Rectal smooth muscle tissue (tissue), 1 donor: ENCODE measurements around the gene PPP2R1B.
"Not testable (repeated sequence)": the region's sequence is repeated elsewhere in the genome, so short reads cannot be mapped to it uniquely, and the experiment has no call there.

Experiments used
- H3K27ac ChIP-seq: one replicate; pipeline ENCODE4 v1.7.0; 2013; ENCODE audit warnings: low read depth, low read length, inconsistent platforms
- H3K27me3 ChIP-seq: one replicate; pipeline ENCODE4 v1.7.0; 2013; ENCODE audit warnings: low read length; ENCODE audit not compliant: control insufficient read depth, insufficient read depth
- H3K36me3 ChIP-seq: one replicate; pipeline ENCODE4 v1.7.0; 2013; ENCODE audit warnings: low read length; ENCODE audit not compliant: control insufficient read depth, insufficient read depth
- H3K4me1 ChIP-seq: one replicate; pipeline ENCODE4 v1.7.0; 2013; ENCODE audit warnings: low read length; ENCODE audit not compliant: control insufficient read depth, insufficient read depth
- H3K4me3 ChIP-seq: one replicate; pipeline ENCODE4 v1.7.0; 2013; ENCODE audit warnings: low read length
- H3K9ac ChIP-seq: one replicate; pipeline ENCODE4 v1.7.0; 2013; ENCODE audit warnings: low read length

PPP2R1B gene

DNA sequence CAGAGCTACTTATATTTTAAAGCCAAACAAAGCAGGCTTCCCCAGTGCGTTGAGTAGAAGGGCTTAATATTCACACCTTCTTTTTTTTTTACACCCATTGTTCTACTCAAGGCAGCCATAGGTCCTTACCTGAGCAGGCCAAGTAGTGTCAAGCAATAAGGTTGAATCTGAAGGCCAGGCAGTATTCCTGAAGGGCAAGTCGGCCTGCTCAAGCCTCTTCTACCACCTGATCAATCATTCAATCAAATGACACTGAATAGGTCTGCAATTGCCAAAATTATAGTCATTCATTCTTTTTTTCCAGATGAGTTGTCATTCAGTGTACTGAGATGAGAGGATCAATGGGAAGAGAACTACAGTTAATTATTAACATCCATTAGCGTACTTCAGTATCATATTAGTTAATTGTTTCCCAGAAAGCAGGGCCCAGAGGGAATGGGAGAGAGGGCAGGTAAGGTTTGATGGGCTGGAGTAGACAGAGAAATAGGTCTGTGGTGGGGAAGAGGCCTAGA, 11.9 kb upstream of the PPP2R1B start:
- Histone ChIP-seq H3K36me3 (no peaks in the 10 kb centered on the region), H3K9ac (no peak overlapping the region), H3K4me1 (no peaks in the 10 kb centered on the region), H3K27ac (no peak overlapping the region), H3K27me3 (no peaks in the 10 kb centered on the region), H3K4me3 (no peak overlapping the region)

DNA sequence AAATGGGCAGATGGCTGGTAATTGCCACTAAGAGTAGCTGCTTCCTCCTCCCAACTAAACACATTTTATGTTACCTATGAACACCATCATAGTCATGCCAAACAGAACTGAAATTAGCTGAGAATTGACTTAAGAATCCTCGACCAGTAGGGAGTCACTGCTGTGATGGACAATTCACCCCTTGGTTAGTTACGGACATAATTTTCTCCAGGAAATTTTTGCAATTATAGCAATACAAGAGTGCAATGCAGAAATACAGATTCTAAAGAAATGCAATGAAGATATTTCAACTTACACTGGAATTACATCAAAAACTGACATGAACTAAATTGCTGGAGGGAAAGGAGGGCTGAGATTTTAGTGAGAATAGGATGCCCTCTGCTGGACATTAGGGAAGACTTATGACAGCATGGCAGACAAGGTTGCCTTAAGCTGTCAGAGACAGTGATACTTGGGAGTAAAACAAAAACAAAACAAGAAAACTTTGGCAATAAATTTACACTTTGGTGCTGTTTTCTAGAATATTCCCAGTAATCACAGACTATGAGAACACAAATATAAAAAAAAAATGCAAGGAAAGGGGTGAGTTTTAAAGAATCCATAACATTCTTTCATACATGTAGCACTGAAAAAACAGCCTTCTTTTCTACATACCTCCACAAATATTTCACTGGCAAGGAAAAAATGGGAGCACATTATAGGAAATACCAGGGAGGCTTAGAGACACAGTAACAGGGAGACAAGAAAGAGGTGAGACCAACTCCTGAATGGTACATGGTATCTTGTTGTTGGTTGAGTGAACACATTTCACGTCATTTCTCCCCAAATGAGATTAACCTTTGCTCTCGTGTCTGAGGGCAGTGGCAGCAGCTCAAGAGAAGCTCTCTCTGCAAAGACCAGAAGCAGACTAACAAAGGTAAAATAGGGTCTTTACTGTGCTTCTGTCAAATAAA, 11.2 kb upstream of the PPP2R1B start:
- Histone ChIP-seq H3K27me3 (no peaks in the 10 kb centered on the region), H3K36me3 (no peaks in the 10 kb centered on the region), H3K4me1 (no peaks in the 10 kb centered on the region), H3K4me3 (no peak overlapping the region), H3K27ac (no peak overlapping the region), H3K9ac (no peak overlapping the region)

DNA sequence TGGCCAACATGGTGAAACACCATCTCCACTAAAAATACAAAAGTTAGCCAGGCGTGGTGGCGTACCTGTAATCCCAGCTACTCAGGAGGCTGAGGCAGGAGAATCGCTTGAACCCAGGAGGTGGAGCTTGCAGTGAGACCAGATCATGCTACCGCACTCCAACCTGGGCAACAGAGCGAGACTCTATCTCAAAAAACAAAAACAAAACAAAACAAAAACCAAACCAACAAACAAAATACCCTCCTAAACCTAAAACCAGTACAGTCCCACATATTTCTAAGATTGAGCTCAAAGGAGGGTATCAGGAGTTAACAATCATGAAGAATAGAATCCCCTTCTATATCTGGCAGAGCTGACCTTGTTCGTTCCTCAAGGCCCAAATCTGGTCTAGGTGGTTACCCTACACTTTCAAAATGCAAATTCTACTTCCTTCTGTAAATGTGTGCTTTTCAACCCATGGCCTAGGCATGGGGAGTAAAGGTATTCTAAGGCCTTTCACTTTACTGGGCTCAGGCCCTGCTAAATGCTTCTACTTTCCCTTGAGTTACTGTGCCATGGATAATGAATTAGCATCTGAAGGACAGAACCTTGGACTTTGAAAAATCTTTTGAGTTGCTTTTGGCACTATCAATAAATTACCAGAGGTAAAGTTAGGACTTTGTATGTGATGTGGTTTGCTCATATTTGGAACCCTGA, 10.4 kb upstream of the PPP2R1B start:
- Histone ChIP-seq H3K27me3 (no peaks in the 10 kb centered on the region), H3K36me3 (no peaks in the 10 kb centered on the region), H3K4me3 (no peak overlapping the region), H3K9ac (no peak overlapping the region), H3K4me1 (no peaks in the 10 kb centered on the region), H3K27ac (no peak overlapping the region)

DNA sequence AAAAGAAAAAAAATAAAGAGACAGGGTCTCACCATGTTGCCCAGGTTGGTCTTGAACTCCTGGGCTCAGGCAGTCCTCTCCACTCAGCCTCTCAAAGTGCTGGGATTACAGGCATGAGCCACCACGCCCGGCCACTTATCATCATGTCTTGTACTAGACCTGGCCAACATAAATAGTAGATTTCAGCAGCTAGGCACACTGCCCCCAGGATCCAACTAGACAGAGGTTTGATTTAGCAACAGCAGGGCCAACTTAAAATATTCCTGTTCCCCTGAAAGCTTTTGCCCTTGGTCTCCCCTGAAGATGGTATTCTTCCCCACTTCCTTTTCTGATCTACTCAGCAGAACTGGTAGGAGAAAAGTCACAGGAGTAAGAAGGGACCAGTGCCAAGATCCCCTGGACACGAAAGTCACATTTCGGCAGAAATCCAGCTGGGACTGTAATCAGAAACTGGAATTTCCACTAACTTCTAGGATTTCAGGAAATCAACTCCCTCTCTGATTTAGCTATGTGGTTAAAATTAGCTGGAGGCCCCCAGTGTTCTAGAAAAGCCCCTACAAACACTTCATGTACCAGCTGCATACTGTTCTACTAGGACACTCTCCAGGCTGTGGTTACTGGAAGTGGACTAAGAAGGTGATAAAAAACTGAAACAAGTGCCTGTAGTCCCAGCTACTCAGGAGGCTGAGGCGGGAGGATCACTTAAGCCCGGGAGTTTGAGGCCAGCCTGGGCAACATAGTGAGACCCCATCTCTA, 8.9 kb upstream of the PPP2R1B start:
- no peaks in the 10 kb centered on the region for H3K27me3 ChIP-seq
- H3K27ac ChIP-seq, result no peak overlapping the region
- no peak overlapping the region for H3K4me3 ChIP-seq
- H3K9ac ChIP-seq, result no peak overlapping the region
- no peaks in the 10 kb centered on the region for H3K4me1 ChIP-seq
- no peaks in the 10 kb centered on the region for H3K36me3 ChIP-seq

DNA sequence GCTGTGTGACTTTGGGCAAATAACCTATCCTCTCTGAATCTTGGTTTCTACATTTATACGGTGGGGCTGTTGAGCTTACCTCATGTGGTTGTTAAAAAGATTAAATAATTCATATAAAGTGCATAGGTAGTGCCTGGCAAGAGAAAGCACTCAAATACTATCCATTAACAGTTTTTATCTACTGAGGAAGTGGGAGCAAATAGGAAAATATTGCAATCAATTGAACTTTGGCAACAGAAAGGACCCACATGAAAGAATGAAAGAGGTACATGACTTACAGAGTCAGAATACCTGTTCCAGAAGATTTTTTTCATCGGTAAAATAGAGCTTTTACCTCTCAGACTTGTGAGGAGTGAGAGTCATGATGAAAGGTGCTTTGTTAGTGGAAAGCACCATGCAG, 6.3 kb upstream of the PPP2R1B start:
- Histone ChIP-seq H3K36me3 (no peaks in the 10 kb centered on the region), H3K27ac (no peak overlapping the region), H3K9ac (no peak overlapping the region), H3K4me3 (no peak overlapping the region), H3K27me3 (no peaks in the 10 kb centered on the region), H3K4me1 (no peaks in the 10 kb centered on the region)

DNA sequence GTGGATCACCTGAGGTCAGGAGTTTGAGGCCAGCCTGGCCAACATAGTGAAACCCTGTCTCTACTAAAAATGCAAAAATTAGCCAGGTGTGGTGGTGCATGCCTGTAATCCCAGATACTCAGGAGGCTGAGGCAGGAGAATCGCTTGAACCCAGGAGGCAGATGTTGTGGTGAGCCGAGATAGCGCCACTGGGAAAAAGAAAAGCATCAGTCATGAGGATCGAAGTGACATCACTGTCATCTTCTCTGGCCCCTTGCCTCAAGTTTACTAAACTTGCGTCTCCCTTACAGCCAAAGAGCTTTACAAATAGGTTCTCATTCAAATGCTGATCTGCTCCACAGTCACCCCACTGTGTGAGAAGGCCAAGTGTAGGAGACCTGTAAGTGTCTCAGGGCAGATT, 5.0 kb upstream of the PPP2R1B start:
- not testable (repeated sequence) for H3K36me3 ChIP-seq, H3K4me3 ChIP-seq, H3K27me3 ChIP-seq, H3K27ac ChIP-seq, H3K4me1 ChIP-seq, H3K9ac ChIP-seq

DNA sequence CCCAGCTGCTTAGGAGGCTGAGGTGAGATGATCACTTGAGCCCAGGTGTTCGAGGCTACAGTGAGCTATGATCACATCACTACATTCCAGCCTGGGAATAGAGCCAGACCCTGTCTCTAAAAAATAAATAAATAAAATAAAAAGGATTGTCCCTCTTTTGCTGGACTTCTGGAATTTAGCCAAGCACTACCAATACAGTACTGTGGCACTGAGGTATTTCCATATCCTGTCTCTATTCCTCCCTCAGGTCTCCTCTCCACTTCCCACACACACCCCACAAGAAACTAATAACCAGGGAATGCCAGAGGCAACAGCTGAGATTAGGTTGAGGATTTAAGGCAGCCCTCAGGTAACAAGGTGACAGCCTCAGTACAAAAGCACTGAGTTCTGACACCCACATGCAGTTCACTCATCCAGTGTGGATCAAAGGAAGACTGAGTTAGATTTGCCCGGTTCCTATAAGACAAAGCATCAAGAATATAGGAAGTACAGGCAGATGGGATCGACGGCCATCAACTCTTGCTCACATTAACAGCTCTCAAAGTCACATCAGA, 4.5 kb upstream of the PPP2R1B start:
- Histone ChIP-seq H3K4me3 (no peak overlapping the region), H3K27me3 (no peaks in the 10 kb centered on the region), H3K27ac (no peak overlapping the region), H3K4me1 (peaks cover 6% of the 10 kb centered on the region), H3K9ac (no peak overlapping the region), H3K36me3 (no peaks in the 10 kb centered on the region)

DNA sequence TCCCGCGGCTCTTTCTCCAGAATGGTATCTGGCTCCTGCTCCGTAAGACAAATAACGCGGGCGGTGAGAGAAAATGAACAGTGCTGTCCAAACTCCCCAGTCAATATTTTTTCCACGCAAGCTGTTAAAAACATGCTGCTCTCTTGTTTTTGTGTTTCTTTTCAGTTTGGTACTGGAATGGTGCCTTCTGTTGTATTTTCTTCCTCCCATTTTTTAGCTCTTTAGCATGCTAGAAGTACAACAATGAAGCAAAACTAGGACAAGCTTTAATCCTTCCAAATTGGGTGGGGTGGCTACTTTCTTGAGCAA, 599 bp upstream of the PPP2R1B start:
- peak overlapping the region; percentile 50 for H3K9ac ChIP-seq
- no peaks in the 10 kb centered on the region for H3K27me3 ChIP-seq
- peaks cover 8% of the 10 kb centered on the region for H3K4me1 ChIP-seq
- H3K4me3 ChIP-seq, result peak overlapping the region; percentile 94
- H3K36me3 ChIP-seq, result no peaks in the 10 kb centered on the region
- H3K27ac ChIP-seq, result peak overlapping the region; percentile 83

DNA sequence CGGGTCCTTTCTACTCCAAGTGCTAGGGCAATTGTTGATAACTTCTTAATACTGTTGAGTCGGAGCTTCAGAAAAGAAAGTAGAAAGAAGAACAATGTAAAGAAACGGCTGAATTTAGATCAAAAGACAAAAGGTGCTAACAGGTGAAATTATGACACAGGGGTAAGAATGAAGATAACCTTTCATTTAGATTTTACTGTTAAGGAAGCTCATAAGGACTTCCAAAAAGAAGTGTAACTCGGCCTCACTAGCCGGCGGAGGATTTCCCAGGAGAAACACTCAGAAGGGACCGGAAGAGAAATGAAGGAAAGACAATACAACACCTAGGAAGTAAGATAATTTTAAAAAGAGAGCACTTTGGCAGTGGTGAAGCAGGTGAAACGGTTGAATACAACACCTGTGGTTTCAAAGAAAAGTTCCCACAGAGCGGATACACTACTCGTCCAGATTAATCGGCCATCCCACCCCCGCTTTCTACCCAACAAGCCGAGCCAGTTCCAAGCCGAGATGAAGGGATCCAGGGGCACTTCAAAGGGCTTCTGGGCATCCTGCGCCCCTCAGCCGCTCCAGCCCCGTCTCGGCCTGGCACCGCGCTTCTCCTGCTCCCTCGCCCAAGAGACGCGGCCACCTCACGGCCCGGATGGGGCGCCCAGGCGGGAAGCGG, 737 bp downstream of the PPP2R1B start:
- H3K27me3 ChIP-seq, result no peaks in the 10 kb centered on the region
- H3K4me1 ChIP-seq, result peaks cover 8% of the 10 kb centered on the region
- peak overlapping the region; percentile 83 for H3K27ac ChIP-seq
- peak overlapping the region; percentile 94 for H3K4me3 ChIP-seq
- H3K9ac ChIP-seq, result peak overlapping the region; percentile 78
- H3K36me3 ChIP-seq, result peaks cover 11% of the 10 kb centered on the region

DNA sequence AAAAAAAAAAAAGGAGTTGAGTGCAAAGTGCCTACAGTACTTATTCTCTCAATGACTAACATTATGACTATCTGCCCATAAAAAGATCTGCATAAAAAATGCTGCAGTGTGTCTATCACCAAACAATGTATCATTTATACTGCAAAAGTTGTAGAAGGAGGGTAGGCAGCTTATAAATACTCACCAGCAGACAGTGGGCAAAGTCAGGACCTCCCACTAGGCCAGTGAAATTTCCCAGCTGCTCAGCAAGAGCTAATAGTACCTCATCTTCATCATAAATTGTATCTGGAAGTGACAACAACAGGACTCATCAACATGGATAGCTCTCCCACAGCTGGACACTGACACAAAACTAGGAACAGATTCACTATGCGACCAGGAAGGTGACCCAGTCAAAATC, 1.6 kb downstream of the PPP2R1B start:
- H3K4me1 ChIP-seq, result peaks cover 8% of the 10 kb centered on the region
- no peak overlapping the region for H3K9ac ChIP-seq
- H3K36me3 ChIP-seq, result peaks cover 11% of the 10 kb centered on the region
- no peaks in the 10 kb centered on the region for H3K27me3 ChIP-seq
- peak overlapping the region; percentile 94 for H3K4me3 ChIP-seq
- no peak overlapping the region for H3K27ac ChIP-seq

DNA sequence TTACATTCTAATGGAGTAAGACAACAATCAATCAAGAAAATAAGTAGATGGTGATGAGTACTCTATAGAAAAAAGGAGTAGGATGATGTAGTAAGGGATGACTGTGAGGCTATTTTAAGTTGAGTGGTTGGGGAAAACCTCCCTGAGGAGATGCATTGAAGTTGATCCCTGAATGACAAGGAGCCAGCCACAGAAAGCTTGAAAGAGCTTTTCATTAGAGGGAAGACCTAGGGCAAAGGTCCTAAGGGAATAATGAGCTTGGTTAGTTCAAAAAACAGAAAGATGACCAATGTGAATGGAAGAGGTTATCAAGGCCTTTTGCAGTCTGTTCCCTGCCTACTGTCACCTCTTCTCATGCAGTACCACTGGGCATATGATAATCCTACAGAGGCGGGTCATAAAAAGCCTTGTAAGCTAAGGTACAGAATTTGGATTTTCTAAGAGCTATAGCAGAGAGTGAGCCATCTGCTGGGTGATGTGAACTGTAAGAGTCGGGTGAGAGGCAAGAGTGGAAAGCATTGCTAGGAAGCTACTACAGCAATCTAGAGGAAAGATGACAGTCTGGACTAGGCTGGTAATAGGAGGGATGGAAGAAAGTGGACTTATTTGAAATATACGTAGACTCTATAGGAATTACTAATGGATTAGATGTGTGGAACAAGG, 3.1 kb downstream of the PPP2R1B start:
- Histone ChIP-seq H3K27me3 (no peaks in the 10 kb centered on the region), H3K4me3 (no peak overlapping the region), H3K36me3 (peaks cover 13% of the 10 kb centered on the region), H3K9ac (no peak overlapping the region), H3K4me1 (peaks cover 8% of the 10 kb centered on the region), H3K27ac (no peak overlapping the region)
